Type B pancreatic cell (in vitro differentiated cells): ENCODE results near the gene PAFAH2. TPM values are rescaled to one million over a fixed set of nuclear protein-coding genes. Genes with fewer than 3 reads are reported as not detected.

Experiments used
- DNase-seq: peaks from one replicate; pipeline ENCODE4 v3.0.0; 2021; ENCODE audit warnings: mixed read lengths; ENCODE audit not compliant: unreplicated experiment; ENCODE audit errors: extremely low spot score
- H3K27ac Mint-ChIP-seq: 2 replicates; pipeline ENCODE4 v1.8.0; 2021; ENCODE audit warnings: mild to moderate bottlenecking, mixed read lengths
- H3K27me3 Mint-ChIP-seq: 2 replicates; pipeline ENCODE4 v1.8.0; 2021; ENCODE audit warnings: mixed read lengths
- H3K36me3 Mint-ChIP-seq: 2 replicates; pipeline ENCODE4 v1.8.0; 2021; ENCODE audit warnings: mixed read lengths
- H3K4me1 Mint-ChIP-seq: one replicate; pipeline ENCODE4 v1.8.0; 2021; ENCODE audit warnings: mixed read lengths; ENCODE audit not compliant: unreplicated experiment
- H3K4me3 Mint-ChIP-seq: 2 replicates; pipeline ENCODE4 v1.8.0; 2021; ENCODE audit warnings: mild to moderate bottlenecking, mixed read lengths
- H3K9me3 Mint-ChIP-seq: 2 replicates; pipeline ENCODE4 v1.8.0; 2021; ENCODE audit warnings: mixed read lengths
- total RNA-seq: library from RNA; stranded (reverse); gene quantifications from 2 replicates; pipeline ENCODE4 v1.2.1, GENCODE V29; 2021; ENCODE audit warnings: low replicate concordance
- TF ChIP-seq, protein P1 (sequence below): fragments of 200-600 bp; sonication (generic); conservative IDR thresholded peaks from 2 replicates; pipeline ENCODE4 v1.5.0; 2021; ENCODE audit warnings: antibody characterized with exemption, mild to moderate bottlenecking

Gene PAFAH2
- total RNA-seq, 1 donor from 2014 or later, result 16.7 TPM

- Mint-ChIP-seq H3K27ac (no peak overlapping the region), H3K36me3 (no peaks in the 10 kb centered on the region), H3K4me1 (peaks cover 5% of the 10 kb centered on the region), H3K4me3 (no peak overlapping the region), H3K27me3 (no peaks in the 10 kb centered on the region), H3K9me3 (no peaks in the 10 kb centered on the region)
- TF ChIP-seq, protein P1, sequence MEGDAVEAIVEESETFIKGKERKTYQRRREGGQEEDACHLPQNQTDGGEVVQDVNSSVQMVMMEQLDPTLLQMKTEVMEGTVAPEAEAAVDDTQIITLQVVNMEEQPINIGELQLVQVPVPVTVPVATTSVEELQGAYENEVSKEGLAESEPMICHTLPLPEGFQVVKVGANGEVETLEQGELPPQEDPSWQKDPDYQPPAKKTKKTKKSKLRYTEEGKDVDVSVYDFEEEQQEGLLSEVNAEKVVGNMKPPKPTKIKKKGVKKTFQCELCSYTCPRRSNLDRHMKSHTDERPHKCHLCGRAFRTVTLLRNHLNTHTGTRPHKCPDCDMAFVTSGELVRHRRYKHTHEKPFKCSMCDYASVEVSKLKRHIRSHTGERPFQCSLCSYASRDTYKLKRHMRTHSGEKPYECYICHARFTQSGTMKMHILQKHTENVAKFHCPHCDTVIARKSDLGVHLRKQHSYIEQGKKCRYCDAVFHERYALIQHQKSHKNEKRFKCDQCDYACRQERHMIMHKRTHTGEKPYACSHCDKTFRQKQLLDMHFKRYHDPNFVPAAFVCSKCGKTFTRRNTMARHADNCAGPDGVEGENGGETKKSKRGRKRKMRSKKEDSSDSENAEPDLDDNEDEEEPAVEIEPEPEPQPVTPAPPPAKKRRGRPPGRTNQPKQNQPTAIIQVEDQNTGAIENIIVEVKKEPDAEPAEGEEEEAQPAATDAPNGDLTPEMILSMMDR, result peak; percentile 66
- no peak for DNase-seq
These were observed 12.1 kb upstream of the PAFAH2 start for GRCh38 chr1:26009796-26010447.

- H3K4me3 Mint-ChIP-seq, result no peak overlapping the region
- H3K9me3 Mint-ChIP-seq, result no peaks in the 10 kb centered on the region
- H3K4me1 Mint-ChIP-seq, result peaks cover 5% of the 10 kb centered on the region
- TF ChIP-seq, protein P1, result no peak
- DNase-seq, result no peak
- H3K36me3 Mint-ChIP-seq, result no peaks in the 10 kb centered on the region
- no peak overlapping the region for H3K27ac Mint-ChIP-seq
- peaks cover 6% of the 10 kb centered on the region for H3K27me3 Mint-ChIP-seq
These were observed 8.8 kb upstream of the PAFAH2 start for GRCh38 chr1:26006710-26007109.

GRCh38 chr1:26005434-26006105 lies 7.7 kb upstream of the PAFAH2 start:
- no peak overlapping the region for H3K27ac Mint-ChIP-seq
- no peaks in the 10 kb centered on the region for H3K9me3 Mint-ChIP-seq
- no peaks in the 10 kb centered on the region for H3K36me3 Mint-ChIP-seq
- TF ChIP-seq, protein P1, result no peak
- H3K27me3 Mint-ChIP-seq, result peaks cover 6% of the 10 kb centered on the region
- DNase-seq, result no peak
- peaks cover 5% of the 10 kb centered on the region for H3K4me1 Mint-ChIP-seq
- no peak overlapping the region for H3K4me3 Mint-ChIP-seq

GRCh38 chr1:26003756-26004155 lies 5.9 kb upstream of the PAFAH2 start:
- TF ChIP-seq, protein P1, result no peak
- Mint-ChIP-seq H3K9me3 (no peaks in the 10 kb centered on the region), H3K4me3 (no peak overlapping the region), H3K27me3 (peaks cover 6% of the 10 kb centered on the region), H3K36me3 (no peaks in the 10 kb centered on the region), H3K4me1 (peaks cover under 1% of the 10 kb centered on the region), H3K27ac (no peak overlapping the region)
- DNase-seq, result no peak

DNA sequence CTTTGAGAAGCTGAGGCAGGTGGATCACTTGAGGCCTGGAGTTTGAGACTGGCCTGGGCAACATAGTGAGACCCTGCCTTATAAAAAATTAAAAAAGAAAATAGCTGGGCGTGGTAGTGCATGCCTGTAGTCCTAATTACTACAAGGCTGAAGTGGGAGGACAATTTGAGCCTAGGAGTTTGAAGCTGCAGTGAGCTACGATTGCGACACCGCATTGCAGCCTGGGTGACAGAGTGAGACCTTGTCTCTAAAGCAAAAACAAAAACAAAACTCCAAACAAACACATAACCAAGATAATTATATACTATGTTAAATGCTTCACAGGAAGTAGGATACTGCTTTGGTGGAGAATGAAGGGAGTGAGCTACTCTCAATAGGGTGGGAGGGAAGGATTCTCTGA lies 5.4 kb upstream of the PAFAH2 start:
- TF ChIP-seq, protein P1, result no peak
- Mint-ChIP-seq H3K4me1 (peaks cover 5% of the 10 kb centered on the region), H3K27ac (no peak overlapping the region), H3K9me3 (no peaks in the 10 kb centered on the region), H3K27me3 (peaks cover 6% of the 10 kb centered on the region), H3K36me3 (no peaks in the 10 kb centered on the region), H3K4me3 (no peak overlapping the region)
- no peak for DNase-seq
